Measurements from ENCODE around the gene MPDZ. TPM values are rescaled to one million over a fixed set of nuclear protein-coding genes. Genes with fewer than 3 reads are reported as not detected.
"Not testable (repeated sequence)": the region's sequence is repeated elsewhere in the genome, so short reads cannot be mapped to it uniquely, and the experiment has no call there.

The MPDZ gene
- total RNA-seq, 3 donors from 2014 or later (not counting 1 experiment from before 2014, with no cell fraction given), result not detected

DNA sequence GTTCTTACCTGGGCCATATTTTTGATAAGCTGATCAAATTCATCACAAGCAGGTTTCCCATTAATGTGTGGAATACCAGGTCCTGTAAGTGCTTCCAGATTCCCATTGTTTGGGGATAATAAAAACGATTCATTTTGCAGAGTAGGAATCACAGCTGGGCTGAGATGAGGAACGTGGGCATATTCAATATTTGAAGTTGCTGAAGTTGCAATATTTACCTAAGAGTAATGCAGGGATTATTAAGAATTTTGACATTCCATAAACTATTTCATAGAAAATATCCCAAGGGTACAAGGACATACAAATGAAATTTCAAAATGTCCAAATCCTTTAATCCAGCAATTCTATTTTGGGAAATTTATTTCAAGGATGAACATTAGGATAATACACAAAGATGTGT, 55.1 kb downstream of the MPDZ start:
- TF ChIP-seq, protein P1, sequence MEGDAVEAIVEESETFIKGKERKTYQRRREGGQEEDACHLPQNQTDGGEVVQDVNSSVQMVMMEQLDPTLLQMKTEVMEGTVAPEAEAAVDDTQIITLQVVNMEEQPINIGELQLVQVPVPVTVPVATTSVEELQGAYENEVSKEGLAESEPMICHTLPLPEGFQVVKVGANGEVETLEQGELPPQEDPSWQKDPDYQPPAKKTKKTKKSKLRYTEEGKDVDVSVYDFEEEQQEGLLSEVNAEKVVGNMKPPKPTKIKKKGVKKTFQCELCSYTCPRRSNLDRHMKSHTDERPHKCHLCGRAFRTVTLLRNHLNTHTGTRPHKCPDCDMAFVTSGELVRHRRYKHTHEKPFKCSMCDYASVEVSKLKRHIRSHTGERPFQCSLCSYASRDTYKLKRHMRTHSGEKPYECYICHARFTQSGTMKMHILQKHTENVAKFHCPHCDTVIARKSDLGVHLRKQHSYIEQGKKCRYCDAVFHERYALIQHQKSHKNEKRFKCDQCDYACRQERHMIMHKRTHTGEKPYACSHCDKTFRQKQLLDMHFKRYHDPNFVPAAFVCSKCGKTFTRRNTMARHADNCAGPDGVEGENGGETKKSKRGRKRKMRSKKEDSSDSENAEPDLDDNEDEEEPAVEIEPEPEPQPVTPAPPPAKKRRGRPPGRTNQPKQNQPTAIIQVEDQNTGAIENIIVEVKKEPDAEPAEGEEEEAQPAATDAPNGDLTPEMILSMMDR (IDR thresholded peaks at IDR 0.05), result no peak
- H3K4me1 Mint-ChIP-seq, result no peaks in the 10 kb centered on the region
- H3K27me3 Mint-ChIP-seq (ENCODE audit: low read depth in 2 of 2), result no peaks in the 10 kb centered on the region
- DNase-seq (no peak), ATAC-seq (no peak)
- H3K36me3 ChIP-seq (ENCODE audit: control insufficient read depth, insufficient read depth, low read length), result no peaks in the 10 kb centered on the region
- peaks cover 2 to 6% of the 10 kb centered on the region in 2 donors for H3K9me3 Mint-ChIP-seq
- 67% methylated on average over 2 of the region's 2 CpGs for WGBS (ENCODE audit: insufficient coverage)
- H3K27ac ChIP-seq (ENCODE audit: low read length), result no peak overlapping the region
- H3K27ac Mint-ChIP-seq, result no peak overlapping the region
- H3K9me3 ChIP-seq (ENCODE audit: control insufficient read depth, insufficient read depth, low read length), result no peaks in the 10 kb centered on the region
- intact Hi-C loops (cut with micrococcal nuclease), result no loop called here
- no peaks in the 10 kb centered on the region for H3K4me1 ChIP-seq (ENCODE audit: control insufficient read depth, insufficient read depth, low read length)
- H3K36me3 Mint-ChIP-seq, result no peaks in the 10 kb centered on the region
- no peak overlapping the region for H3K4me3 Mint-ChIP-seq
- no peak overlapping the region for H3K4me3 ChIP-seq (ENCODE audit: low read length)
- no peaks in the 10 kb centered on the region for H3K27me3 ChIP-seq (ENCODE audit: control insufficient read depth, insufficient read depth, low read length)

DNA sequence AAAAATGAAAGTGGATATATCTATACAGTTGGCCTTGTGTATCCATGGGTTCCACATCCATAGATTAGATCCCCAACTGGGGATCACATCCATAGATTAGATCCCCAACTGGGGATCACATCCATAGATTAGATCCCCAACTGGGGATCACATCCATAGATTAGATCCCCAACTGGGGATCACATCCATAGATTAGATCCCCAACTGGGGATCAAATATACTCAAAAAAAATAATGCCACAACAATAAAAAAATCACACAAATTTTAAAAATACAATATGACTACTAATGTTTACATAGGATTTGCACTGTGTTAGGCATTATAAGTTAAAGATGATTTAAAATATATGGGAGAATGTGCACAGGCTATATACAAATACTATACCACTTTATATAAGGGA, 56.8 kb downstream of the MPDZ start:
- H3K36me3 Mint-ChIP-seq; H3K27ac ChIP-seq (ENCODE audit: low read length); H3K4me1 ChIP-seq (ENCODE audit: control insufficient read depth, insufficient read depth, low read length); H3K4me3 ChIP-seq (ENCODE audit: low read length); intact Hi-C loops (cut with micrococcal nuclease); H3K4me3 Mint-ChIP-seq; H3K4me1 Mint-ChIP-seq; H3K9me3 Mint-ChIP-seq; H3K27ac Mint-ChIP-seq; H3K27me3 ChIP-seq (ENCODE audit: control insufficient read depth, insufficient read depth, low read length); H3K27me3 Mint-ChIP-seq (ENCODE audit: low read depth in 2 of 2); H3K36me3 ChIP-seq (ENCODE audit: control insufficient read depth, insufficient read depth, low read length); H3K9me3 ChIP-seq (ENCODE audit: control insufficient read depth, insufficient read depth, low read length); DNase-seq; ATAC-seq: not testable (repeated sequence)

DNA sequence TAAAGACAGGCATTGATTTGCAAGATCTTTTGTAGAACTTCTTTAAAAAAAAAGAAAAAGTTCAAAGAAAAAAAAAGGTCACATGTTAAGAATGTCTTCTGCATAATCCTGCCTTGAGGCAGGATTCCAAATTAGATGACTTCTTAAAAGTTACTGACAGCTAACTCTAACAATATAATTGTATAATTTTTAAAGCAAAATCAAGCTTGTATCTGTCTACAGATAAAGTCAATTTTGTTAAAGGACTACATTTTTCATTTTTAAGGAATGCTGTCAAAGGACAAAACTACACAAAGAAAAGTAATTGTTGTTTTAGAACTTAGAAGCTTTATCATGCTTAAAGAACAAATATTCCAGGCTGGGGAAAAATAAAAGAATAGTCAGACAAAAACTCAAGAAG, 57.8 kb downstream of the MPDZ start:
- intact Hi-C loops (cut with micrococcal nuclease), result no loop called here
- Histone ChIP-seq H3K4me3 (ENCODE audit: low read length) (no peak overlapping the region), H3K27ac (ENCODE audit: low read length) (no peak overlapping the region), H3K4me1 (ENCODE audit: control insufficient read depth, insufficient read depth, low read length) (no peaks in the 10 kb centered on the region), H3K27me3 (ENCODE audit: control insufficient read depth, insufficient read depth, low read length) (no peaks in the 10 kb centered on the region), H3K9me3 (ENCODE audit: control insufficient read depth, insufficient read depth, low read length) (no peaks in the 10 kb centered on the region), H3K36me3 (ENCODE audit: control insufficient read depth, insufficient read depth, low read length) (no peaks in the 10 kb centered on the region)
- TF ChIP-seq, protein P1 (IDR thresholded peaks at IDR 0.05), result no peak
- no peak for ATAC-seq
- no peak for DNase-seq
- no peaks in the 10 kb centered on the region for H3K4me1 Mint-ChIP-seq
- H3K4me3 Mint-ChIP-seq, result no peak overlapping the region
- no peak overlapping the region for H3K27ac Mint-ChIP-seq
- no peaks in the 10 kb centered on the region for H3K27me3 Mint-ChIP-seq (ENCODE audit: low read depth in 2 of 2)
- H3K9me3 Mint-ChIP-seq, result peaks cover 2 to 7% of the 10 kb centered on the region in 2 donors
- H3K36me3 Mint-ChIP-seq, result no peaks in the 10 kb centered on the region

DNA sequence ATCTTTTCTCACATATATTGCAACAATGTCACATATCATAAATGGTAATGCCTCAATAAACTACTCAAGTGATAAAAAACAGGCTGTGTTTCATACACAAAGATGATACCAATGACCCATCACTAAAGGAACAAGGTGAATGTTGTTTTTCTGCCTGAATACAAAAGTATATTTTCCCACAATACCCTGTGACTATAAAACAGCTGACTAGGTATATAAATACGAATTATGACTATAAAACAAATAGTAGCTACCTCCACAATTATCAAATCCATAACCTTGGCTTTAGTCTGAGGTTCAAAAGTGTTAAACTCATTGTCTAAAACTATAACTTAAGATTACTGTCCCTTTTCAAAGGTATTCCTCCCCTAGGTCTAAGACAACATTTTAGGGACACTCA, 58.7 kb downstream of the MPDZ start:
- TF ChIP-seq, protein P1 (IDR thresholded peaks at IDR 0.05), result no peak
- H3K9me3 ChIP-seq (ENCODE audit: control insufficient read depth, insufficient read depth, low read length), result no peaks in the 10 kb centered on the region
- Mint-ChIP-seq H3K36me3 (no peaks in the 10 kb centered on the region), H3K9me3 (peaks cover 0 to 2% of the 10 kb centered on the region in 2 donors), H3K4me3 (no peak overlapping the region), H3K4me1 (no peaks in the 10 kb centered on the region), H3K27me3 (ENCODE audit: low read depth in 2 of 2) (no peaks in the 10 kb centered on the region), H3K27ac (no peak overlapping the region)
- no peaks in the 10 kb centered on the region for H3K36me3 ChIP-seq (ENCODE audit: control insufficient read depth, insufficient read depth, low read length)
- no peak overlapping the region for H3K4me3 ChIP-seq (ENCODE audit: low read length)
- no peak overlapping the region for H3K27ac ChIP-seq (ENCODE audit: low read length)
- H3K27me3 ChIP-seq (ENCODE audit: control insufficient read depth, insufficient read depth, low read length), result no peaks in the 10 kb centered on the region
- DNase-seq (no peak), ATAC-seq (no peak)
- intact Hi-C loops (cut with micrococcal nuclease), result no loop called here
- no CpG with 5 or more reads among the region's 1 CpG for WGBS (ENCODE audit: insufficient coverage)
- no peaks in the 10 kb centered on the region for H3K4me1 ChIP-seq (ENCODE audit: control insufficient read depth, insufficient read depth, low read length)

Measured in natural killer cell (primary cell).